Measurements from ENCODE around the gene EFNA5.

The EFNA5 gene

DNA sequence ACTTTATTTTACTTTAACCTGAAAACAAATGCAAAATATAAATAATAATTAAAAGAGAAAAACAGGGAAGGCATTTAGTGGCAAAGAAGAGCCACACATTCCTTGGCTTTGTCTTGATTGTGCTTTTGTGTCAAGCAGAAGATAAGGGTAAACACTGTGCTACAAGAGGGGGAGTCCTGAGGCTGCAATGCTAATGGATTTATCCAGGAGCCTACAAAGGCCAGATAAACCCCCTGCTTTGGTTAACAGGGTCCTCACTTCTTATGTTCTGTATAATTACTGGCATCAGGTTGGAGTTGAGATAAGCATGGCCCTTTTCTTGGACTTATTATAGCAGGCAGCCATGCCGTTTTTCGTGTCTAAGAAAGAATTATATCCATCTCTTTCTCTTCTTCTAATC, 302.8 kb downstream of the EFNA5 start:
- Histone ChIP-seq H3K4me3 (ENCODE audit: low read length) (no peak overlapping the region), H3K27ac (ENCODE audit: low read depth, low read length) (no peak overlapping the region)
- no CpG with 5 or more reads among the region's 2 CpGs for WGBS (ENCODE audit: extremely low coverage, insufficient coverage, low lambda C conversion rate)

DNA sequence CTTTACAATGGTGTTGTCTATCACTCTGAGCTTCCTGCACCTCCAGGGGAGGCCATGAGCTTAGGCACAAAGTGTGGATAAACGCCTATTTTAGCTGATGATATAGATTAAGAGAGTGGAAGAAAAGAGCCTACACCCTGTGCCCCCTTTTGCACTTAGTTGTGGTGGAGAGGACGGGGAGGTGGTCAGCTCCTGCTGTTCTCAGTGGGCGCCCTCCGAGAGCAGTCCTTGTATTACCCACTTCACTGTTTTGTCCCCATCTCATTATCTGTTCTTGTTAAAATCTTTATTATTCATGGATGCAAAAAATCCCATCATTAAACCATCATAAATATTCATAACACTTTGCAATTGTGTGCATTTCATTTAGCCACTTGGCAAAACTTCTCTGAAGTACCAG, 303.3 kb downstream of the EFNA5 start:
- H3K27ac ChIP-seq (ENCODE audit: low read depth, low read length): no peak overlapping the region
- no peak overlapping the region for H3K9ac ChIP-seq (ENCODE audit: low read length)
- no peaks in the 10 kb centered on the region for H3K79me2 ChIP-seq (ENCODE audit: control insufficient read depth, insufficient read depth, low read length)
- no peak overlapping the region for H4K8ac ChIP-seq (ENCODE audit: low read depth, low read length)
- no CpG with 5 or more reads among the region's 4 CpGs for WGBS (ENCODE audit: extremely low coverage, insufficient coverage, low lambda C conversion rate)
- no peak overlapping the region for H2BK5ac ChIP-seq (ENCODE audit: low read length)
- H3K18ac ChIP-seq (ENCODE audit: low read length): peak overlapping the region; percentile 90
- H3K27me3 ChIP-seq (ENCODE audit: insufficient read depth, low read length, poor library complexity): no peaks in the 10 kb centered on the region
- H3K36me3 ChIP-seq (ENCODE audit: control insufficient read depth, insufficient read depth, low read length): no peaks in the 10 kb centered on the region
- no peak overlapping the region for H3K4me2 ChIP-seq (ENCODE audit: low read length)
- peaks cover 21% of the 10 kb centered on the region for H3K4me1 ChIP-seq (ENCODE audit: control insufficient read depth, low read depth, low read length)
- H2BK120ac ChIP-seq (ENCODE audit: low read depth, low read length): no peak overlapping the region
- H3K4me3 ChIP-seq (ENCODE audit: low read length): no peak overlapping the region
- H3K56ac ChIP-seq (ENCODE audit: low read length): no peak overlapping the region
- no peak for DNase-seq
- no peak overlapping the region for H2AK5ac ChIP-seq (ENCODE audit: low read length)
- H4K5ac ChIP-seq (ENCODE audit: low read length): no peak overlapping the region
- H3K4ac ChIP-seq (ENCODE audit: low read depth, low read length): no peak overlapping the region
- no peak overlapping the region for H2BK15ac ChIP-seq (replicated peaks; ENCODE audit: low read depth)
- H3K23ac ChIP-seq (ENCODE audit: low read length): no peak overlapping the region
- no peaks in the 10 kb centered on the region for H3K79me1 ChIP-seq (ENCODE audit: low read length)

More for the DNA sequence above, 302.8 kb downstream of the EFNA5 start:
- H3K56ac ChIP-seq (ENCODE audit: low read length): no peak overlapping the region
- H3K9ac ChIP-seq (ENCODE audit: low read length): no peak overlapping the region
- H2AK5ac ChIP-seq (ENCODE audit: low read length): no peak overlapping the region
- no peak overlapping the region for H4K8ac ChIP-seq (ENCODE audit: low read depth, low read length)
- H2BK15ac ChIP-seq (replicated peaks; ENCODE audit: low read depth): no peak overlapping the region
- no peak overlapping the region for H3K4ac ChIP-seq (ENCODE audit: low read depth, low read length)
- H3K79me2 ChIP-seq (ENCODE audit: control insufficient read depth, insufficient read depth, low read length): no peaks in the 10 kb centered on the region
- H4K5ac ChIP-seq (ENCODE audit: low read length): no peak overlapping the region
- DNase-seq: peak; percentile 45
- H2BK5ac ChIP-seq (ENCODE audit: low read length): no peak overlapping the region
- no peaks in the 10 kb centered on the region for H3K79me1 ChIP-seq (ENCODE audit: low read length)
- H2BK120ac ChIP-seq (ENCODE audit: low read depth, low read length): no peak overlapping the region
- no peak overlapping the region for H3K23ac ChIP-seq (ENCODE audit: low read length)
- peak overlapping the region; percentile 80 for H3K18ac ChIP-seq (ENCODE audit: low read length)
- peaks cover 21% of the 10 kb centered on the region for H3K4me1 ChIP-seq (ENCODE audit: control insufficient read depth, low read depth, low read length)
- H3K27me3 ChIP-seq (ENCODE audit: insufficient read depth, low read length, poor library complexity): no peaks in the 10 kb centered on the region
- H3K4me2 ChIP-seq (ENCODE audit: low read length): no peak overlapping the region
- no peaks in the 10 kb centered on the region for H3K36me3 ChIP-seq (ENCODE audit: control insufficient read depth, insufficient read depth, low read length)

DNA sequence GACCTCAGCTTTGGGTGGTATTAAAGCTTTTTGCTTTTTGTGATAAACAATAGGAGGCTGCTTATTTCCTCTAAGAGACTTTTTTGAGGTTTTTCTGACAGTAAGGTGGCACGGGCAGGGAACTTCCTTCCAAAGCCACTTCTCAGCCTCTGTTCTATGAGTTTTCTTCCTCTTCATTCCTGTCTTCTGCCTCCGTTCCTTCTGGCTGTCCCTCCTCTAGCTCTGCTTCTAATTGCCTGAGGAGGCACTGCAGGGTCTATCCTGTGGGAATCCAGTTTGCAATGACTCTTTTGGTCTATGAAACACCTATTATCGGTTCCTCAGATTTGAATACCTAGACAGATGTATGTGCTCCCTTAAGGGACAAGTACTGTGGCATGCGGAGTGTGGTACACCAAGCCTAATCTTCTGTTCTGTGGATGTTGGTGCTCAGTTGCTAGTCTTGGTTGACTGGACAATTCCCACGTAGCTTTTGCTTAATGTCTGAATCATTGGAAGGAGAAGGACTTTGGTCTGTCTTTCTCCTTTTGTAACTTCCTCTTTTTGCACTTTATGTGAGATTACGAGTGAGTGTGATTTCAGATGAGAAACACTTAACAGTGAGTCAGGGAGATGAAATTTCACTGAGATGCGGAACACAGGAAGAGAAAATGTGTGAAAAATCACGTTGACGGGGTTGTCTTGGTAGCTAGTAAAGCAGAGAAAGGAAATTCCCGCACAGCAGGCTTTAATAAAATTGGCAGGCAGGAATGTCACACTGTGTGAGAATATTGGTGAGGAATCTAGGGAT, 305.2 kb downstream of the EFNA5 start:
- Histone ChIP-seq H3K23ac (ENCODE audit: low read length) (no peak overlapping the region), H3K4me3 (ENCODE audit: low read length) (no peak overlapping the region), H3K18ac (ENCODE audit: low read length) (peak overlapping the region; percentile 32), H3K4me2 (ENCODE audit: low read length) (no peak overlapping the region), H3K9ac (ENCODE audit: low read length) (no peak overlapping the region), H3K79me2 (ENCODE audit: control insufficient read depth, insufficient read depth, low read length) (no peaks in the 10 kb centered on the region), H3K56ac (ENCODE audit: low read length) (no peak overlapping the region), H3K36me3 (ENCODE audit: control insufficient read depth, insufficient read depth, low read length) (no peaks in the 10 kb centered on the region), H2BK15ac (replicated peaks; ENCODE audit: low read depth) (no peak overlapping the region), H2AK5ac (ENCODE audit: low read length) (no peak overlapping the region), H3K79me1 (ENCODE audit: low read length) (no peaks in the 10 kb centered on the region), H2BK5ac (ENCODE audit: low read length) (no peak overlapping the region), H3K27ac (ENCODE audit: low read depth, low read length) (peak overlapping the region; percentile 4), H4K8ac (ENCODE audit: low read depth, low read length) (no peak overlapping the region), H3K4me1 (ENCODE audit: control insufficient read depth, low read depth, low read length) (peaks cover 21% of the 10 kb centered on the region), H4K5ac (ENCODE audit: low read length) (no peak overlapping the region), H3K27me3 (ENCODE audit: insufficient read depth, low read length, poor library complexity) (no peaks in the 10 kb centered on the region), H3K4ac (ENCODE audit: low read depth, low read length) (peak overlapping the region; percentile 85), H2BK120ac (ENCODE audit: low read depth, low read length) (no peak overlapping the region)
- DNase-seq: peak; percentile 90
- no CpG with 5 or more reads among the region's 10 CpGs for WGBS (ENCODE audit: extremely low coverage, insufficient coverage, low lambda C conversion rate)

DNA sequence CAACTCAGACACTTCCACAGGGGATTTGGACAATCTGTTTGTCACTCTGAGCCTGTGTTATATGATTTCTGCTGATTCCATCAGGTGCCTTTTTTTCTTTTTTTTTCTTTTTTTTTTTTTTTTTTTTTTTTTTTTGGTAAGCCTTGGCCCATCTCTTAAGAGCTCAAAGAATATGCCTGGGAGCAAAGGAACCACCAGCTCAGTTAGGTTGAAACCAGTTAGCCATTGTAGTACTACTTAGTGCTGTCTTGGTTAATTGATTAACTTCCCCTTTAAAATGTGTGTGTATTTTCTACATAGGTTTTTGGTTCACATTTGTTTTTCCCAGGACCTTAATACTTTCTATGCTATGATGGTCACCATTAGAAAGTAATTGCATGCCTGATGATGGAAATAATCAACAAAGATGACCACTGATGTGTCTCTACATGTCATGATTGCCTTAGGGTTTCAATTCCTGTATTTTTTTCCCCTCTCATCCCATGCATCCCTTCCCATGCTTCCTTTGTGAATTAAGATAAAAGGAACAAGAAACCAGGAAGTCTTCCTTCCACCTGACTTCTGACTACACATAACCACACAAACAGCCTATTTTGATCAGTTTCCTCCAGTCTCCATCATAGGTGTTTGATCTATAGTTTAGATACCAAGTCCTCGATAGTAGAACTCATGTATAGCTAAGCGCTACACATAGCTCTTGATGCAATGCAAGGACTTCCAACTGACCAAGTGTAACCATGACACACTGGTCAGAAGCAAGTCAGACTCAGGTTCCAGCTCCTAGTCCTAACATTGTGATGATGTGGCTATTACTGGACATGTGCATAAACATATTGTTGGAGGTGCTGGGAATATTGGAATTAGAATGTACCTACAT, 306.1 kb downstream of the EFNA5 start:
- H2BK5ac ChIP-seq (ENCODE audit: low read length): no peak overlapping the region
- H3K27ac ChIP-seq (ENCODE audit: low read depth, low read length): no peak overlapping the region
- H3K4ac ChIP-seq (ENCODE audit: low read depth, low read length): no peak overlapping the region
- H3K4me2 ChIP-seq (ENCODE audit: low read length): no peak overlapping the region
- no peaks in the 10 kb centered on the region for H3K27me3 ChIP-seq (ENCODE audit: insufficient read depth, low read length, poor library complexity)
- no peak overlapping the region for H2AK5ac ChIP-seq (ENCODE audit: low read length)
- no peak overlapping the region for H4K5ac ChIP-seq (ENCODE audit: low read length)
- no peak for DNase-seq
- H3K4me1 ChIP-seq (ENCODE audit: control insufficient read depth, low read depth, low read length): peaks cover 21% of the 10 kb centered on the region
- no peak overlapping the region for H4K8ac ChIP-seq (ENCODE audit: low read depth, low read length)
- H3K79me2 ChIP-seq (ENCODE audit: control insufficient read depth, insufficient read depth, low read length): no peaks in the 10 kb centered on the region
- H3K36me3 ChIP-seq (ENCODE audit: control insufficient read depth, insufficient read depth, low read length): no peaks in the 10 kb centered on the region
- no peak overlapping the region for H2BK15ac ChIP-seq (replicated peaks; ENCODE audit: low read depth)
- no CpG with 5 or more reads among the region's 2 CpGs for WGBS (ENCODE audit: extremely low coverage, insufficient coverage, low lambda C conversion rate)
- no peak overlapping the region for H3K4me3 ChIP-seq (ENCODE audit: low read length)
- H3K9ac ChIP-seq (ENCODE audit: low read length): no peak overlapping the region
- H3K18ac ChIP-seq (ENCODE audit: low read length): peak overlapping the region; percentile 32
- no peak overlapping the region for H2BK120ac ChIP-seq (ENCODE audit: low read depth, low read length)
- no peak overlapping the region for H3K23ac ChIP-seq (ENCODE audit: low read length)
- H3K79me1 ChIP-seq (ENCODE audit: low read length): no peaks in the 10 kb centered on the region
- H3K56ac ChIP-seq (ENCODE audit: low read length): no peak overlapping the region

DNA sequence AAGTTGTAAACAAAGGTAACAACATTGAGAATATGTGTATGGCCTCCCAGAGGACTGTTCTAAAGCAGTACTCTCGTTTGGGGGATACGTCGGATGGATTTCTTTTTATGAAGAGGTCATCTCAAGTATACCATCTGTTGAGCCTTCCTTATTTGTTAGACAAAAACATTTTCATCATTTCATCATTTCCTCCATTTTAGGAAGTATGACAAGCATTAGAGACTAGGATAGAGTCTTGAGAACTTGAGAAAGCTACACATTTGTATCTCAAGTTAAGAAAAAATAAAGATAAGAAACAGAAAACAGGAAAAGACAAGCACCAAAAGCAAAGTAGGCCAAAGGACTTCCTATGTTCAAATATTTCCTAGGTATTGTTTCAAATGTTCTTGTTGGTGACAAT, 307.0 kb downstream of the EFNA5 start:
- Histone ChIP-seq H4K8ac (ENCODE audit: low read depth, low read length) (no peak overlapping the region), H3K18ac (ENCODE audit: low read length) (no peak overlapping the region), H2BK15ac (replicated peaks; ENCODE audit: low read depth) (no peak overlapping the region), H3K4me2 (ENCODE audit: low read length) (no peak overlapping the region), H3K79me2 (ENCODE audit: control insufficient read depth, insufficient read depth, low read length) (no peaks in the 10 kb centered on the region), H2BK120ac (ENCODE audit: low read depth, low read length) (no peak overlapping the region), H2AK5ac (ENCODE audit: low read length) (no peak overlapping the region), H3K56ac (ENCODE audit: low read length) (no peak overlapping the region), H3K4me3 (ENCODE audit: low read length) (no peak overlapping the region), H3K23ac (ENCODE audit: low read length) (no peak overlapping the region), H2BK5ac (ENCODE audit: low read length) (no peak overlapping the region), H4K5ac (ENCODE audit: low read length) (no peak overlapping the region), H3K79me1 (ENCODE audit: low read length) (no peaks in the 10 kb centered on the region), H3K9ac (ENCODE audit: low read length) (no peak overlapping the region), H3K36me3 (ENCODE audit: control insufficient read depth, insufficient read depth, low read length) (no peaks in the 10 kb centered on the region), H3K4me1 (ENCODE audit: control insufficient read depth, low read depth, low read length) (peaks cover 21% of the 10 kb centered on the region), H3K27ac (ENCODE audit: low read depth, low read length) (no peak overlapping the region), H3K27me3 (ENCODE audit: insufficient read depth, low read length, poor library complexity) (no peaks in the 10 kb centered on the region), H3K4ac (ENCODE audit: low read depth, low read length) (no peak overlapping the region)
- WGBS (ENCODE audit: extremely low coverage, insufficient coverage, low lambda C conversion rate): no CpG with 5 or more reads among the region's 3 CpGs
- no peak for DNase-seq

Data from mesendoderm (in vitro differentiated cells).